CD4-positive, alpha-beta T cell treated with Interleukin-4 for 4 hours (primary cell): ENCODE measurements around the gene LINC01488.

ENCODE experiments used
- DNase-seq: peaks from one replicate; pipeline ENCODE4 v3.0.0-alpha.2; 2020

LINC01488 gene

GRCh38 chr11:69465236-69466000, 16.0 kb upstream of the LINC01488 start:
- no peak for DNase-seq

- no peak for DNase-seq
These were observed 15.4 kb upstream of the LINC01488 start for GRCh38 chr11:69466039-69466438.

GRCh38 chr11:69467196-69467595, 14.3 kb upstream of the LINC01488 start:
- DNase-seq, result no peak

- DNase-seq, result no peak
These were observed 13.8 kb upstream of the LINC01488 start for GRCh38 chr11:69467646-69468045.

- DNase-seq, result no peak
These were observed 13.2 kb upstream of the LINC01488 start for GRCh38 chr11:69468221-69468620.

GRCh38 chr11:69468911-69469885, 12.3 kb upstream of the LINC01488 start:
- no peak for DNase-seq

- DNase-seq, result no peak
These were observed 11.2 kb upstream of the LINC01488 start for GRCh38 chr11:69470301-69470700.

GRCh38 chr11:69470793-69471728, 10.4 kb upstream of the LINC01488 start:
- DNase-seq, result no peak

GRCh38 chr11:69471729-69472540, 9.5 kb upstream of the LINC01488 start:
- DNase-seq, result no peak

- no peak for DNase-seq
These were observed 8.8 kb upstream of the LINC01488 start for GRCh38 chr11:69472541-69473275.

- DNase-seq, result no peak
These were observed 8.1 kb upstream of the LINC01488 start for GRCh38 chr11:69473276-69473845.

GRCh38 chr11:69474736-69475135, 6.7 kb upstream of the LINC01488 start:
- DNase-seq, result no peak

- DNase-seq, result no peak
These were observed 6.2 kb upstream of the LINC01488 start for GRCh38 chr11:69475141-69475865.

- no peak for DNase-seq
These were observed 5.5 kb upstream of the LINC01488 start for GRCh38 chr11:69475866-69476471.

GRCh38 chr11:69476509-69476961, 4.9 kb upstream of the LINC01488 start:
- DNase-seq, result no peak

- no peak for DNase-seq
These were observed 4.4 kb upstream of the LINC01488 start for GRCh38 chr11:69477086-69477485.

GRCh38 chr11:69479591-69480271, 1.7 kb upstream of the LINC01488 start:
- DNase-seq, result no peak

GRCh38 chr11:69480547-69481392, 693 bp upstream of the LINC01488 start:
- no peak for DNase-seq
